Measurements from ENCODE around the gene ACVRL1.
A peak's percentile ranks its signal among the peaks of the same experiment; 100 is the strongest.

GRCh38 chr12:51905471-51906429, 1.6 kb upstream of the ACVRL1 start:
- TF ChIP-seq POLR2A (IDR thresholded peaks at IDR 0.05) (peak in 1 of 2 donors; percentile 12), CTCF (IDR thresholded peaks at IDR 0.05) (no peak)
